ENCODE measurements around the gene ITGB5.

- TF ChIP-seq CTCF (IDR thresholded peaks at IDR 0.05): no peak
- TF ChIP-seq POLR2A (IDR thresholded peaks at IDR 0.05): no peak
These were observed 128.1 kb downstream of the ITGB5 start for GRCh38 chr3:124758851-124759635.
